Activated T-helper 2 cell treated with anti-CD3 and anti-CD28 coated beads, Interferon-gamma antibody, Interleukin-2, Interleukin-4, amounts not matched to agents 10 μg/mL and 5 μg/mL and 100 μg/mL, durations not matched to agents 14 hours and 24 hours and 36 hours (primary cell): ENCODE measurements around the gene GEMIN8. TPM values are rescaled to one million over a fixed set of nuclear protein-coding genes. Genes with fewer than 3 reads are reported as not detected.

Source experiments
- DNase-seq: peaks from one replicate; pipeline ENCODE4 v3.0.0; 2021; ENCODE audit warnings: low spot score
- H3K27ac Mint-ChIP-seq: one replicate; pipeline ENCODE4 v1.8.0; 2021; ENCODE audit warnings: mixed read lengths
- H3K27me3 Mint-ChIP-seq: one replicate; pipeline ENCODE4 v1.8.0; 2021; ENCODE audit warnings: low read depth, mixed read lengths
- H3K36me3 Mint-ChIP-seq: one replicate; pipeline ENCODE4 v1.8.0; 2021; ENCODE audit warnings: low read depth, mixed read lengths
- H3K4me1 Mint-ChIP-seq: one replicate; pipeline ENCODE4 v1.8.0; 2021; ENCODE audit warnings: low read depth, mixed read lengths
- H3K4me3 Mint-ChIP-seq: one replicate; pipeline ENCODE4 v1.8.0; 2021; ENCODE audit warnings: low read depth, mild to moderate bottlenecking, moderate library complexity, mixed read lengths
- H3K9me3 Mint-ChIP-seq: one replicate; pipeline ENCODE4 v1.8.0; 2021; ENCODE audit warnings: mixed read lengths
- intact Hi-C: fragments of 100-400 bp; cut with micrococcal nuclease; formaldehyde crosslinking; loops from one replicate; pipeline ENCODE4 v1.15.1; 2023
- total RNA-seq: library from RNA; stranded (reverse); gene quantifications from 2 replicates; pipeline ENCODE4 v1.2.3, GENCODE V29; 2022

Gene GEMIN8, protein sequence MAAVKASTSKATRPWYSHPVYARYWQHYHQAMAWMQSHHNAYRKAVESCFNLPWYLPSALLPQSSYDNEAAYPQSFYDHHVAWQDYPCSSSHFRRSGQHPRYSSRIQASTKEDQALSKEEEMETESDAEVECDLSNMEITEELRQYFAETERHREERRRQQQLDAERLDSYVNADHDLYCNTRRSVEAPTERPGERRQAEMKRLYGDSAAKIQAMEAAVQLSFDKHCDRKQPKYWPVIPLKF
- 12.6 and 14.0 TPM in 2 replicates for total RNA-seq

DNA sequence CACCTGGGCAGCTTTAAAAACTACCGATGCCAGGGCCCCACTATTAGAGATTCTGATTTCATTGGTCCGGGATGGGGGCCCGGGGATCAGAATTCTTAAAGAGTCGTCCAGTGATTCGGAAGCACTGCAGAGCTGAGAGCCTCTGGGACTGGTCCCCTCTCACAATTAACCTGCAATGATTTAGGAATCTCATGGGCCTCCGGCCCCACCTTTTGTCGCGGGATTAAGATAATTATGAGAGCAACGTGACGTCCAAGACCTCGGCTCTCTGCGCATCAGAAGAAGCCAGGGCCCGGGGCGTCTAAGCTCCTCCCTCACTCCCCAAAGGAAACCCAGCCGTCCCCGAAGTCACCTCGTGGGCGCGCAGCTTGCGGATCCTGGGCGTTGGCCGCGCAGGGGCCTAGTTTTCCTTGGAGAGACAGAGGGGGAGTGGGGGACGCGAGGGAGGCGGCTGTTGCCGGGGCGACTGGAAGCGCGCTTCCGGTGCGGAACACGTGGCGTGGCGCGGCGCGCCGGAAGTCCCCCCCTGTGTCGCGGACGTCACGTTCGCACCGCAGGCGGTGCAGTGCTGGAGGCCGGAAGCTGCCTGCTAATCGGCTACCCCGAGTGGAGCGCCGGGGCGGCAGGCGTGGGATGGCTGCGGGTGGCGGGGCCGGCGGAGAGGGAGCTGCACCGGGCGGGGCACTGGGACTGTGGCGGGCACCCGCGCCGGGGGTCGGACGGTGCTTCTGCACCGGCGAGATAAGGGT is at the start of gene GEMIN8:
GEMIN8 (minus strand) TSS at position 468 of the 749 bp plus-strand sequence. CDS start 8,414 bp downstream, outside the sequence.
- peak within 1 kb of the TSS; percentile 98 for H3K4me3 Mint-ChIP-seq
- H3K27me3 Mint-ChIP-seq = peaks cover 4% of the 10 kb centered on the region
- peaks cover 7% of the 10 kb centered on the region for H3K36me3 Mint-ChIP-seq
- peaks cover 22% of the 10 kb centered on the region for H3K4me1 Mint-ChIP-seq
- no peaks in the 10 kb centered on the region for H3K9me3 Mint-ChIP-seq
- intact Hi-C loops = loop anchor here (1.0 to 10.0 kb wide), 12 partner anchors 42 to 1308 kb away; partner anchors contain the start of genes PIGA and TCEANC
- H3K27ac Mint-ChIP-seq = peak within 1 kb of the TSS; percentile 98
- DNase-seq = peak; percentile 79

DNA sequence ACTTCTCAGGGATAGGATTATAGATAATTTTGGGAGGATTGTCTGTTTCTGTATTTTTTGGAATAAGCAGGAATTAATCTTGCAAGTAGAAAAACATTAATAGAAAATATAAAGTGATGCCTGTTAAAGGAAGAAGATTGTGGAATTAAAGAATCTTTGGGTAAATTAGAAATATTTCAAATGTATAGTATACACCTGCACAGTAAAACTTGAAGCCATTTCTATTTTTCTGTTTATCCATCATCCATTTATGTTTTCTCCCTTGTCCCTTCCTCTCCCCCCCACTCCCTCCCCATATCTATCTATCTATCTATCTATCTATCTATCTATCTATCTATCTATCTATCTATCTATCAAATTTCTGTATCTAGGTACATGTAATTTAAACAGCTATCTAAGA is 46.9 kb upstream of the GEMIN8 start:
- Mint-ChIP-seq H3K36me3 (no peaks in the 10 kb centered on the region), H3K27me3 (peaks cover 2% of the 10 kb centered on the region), H3K4me1 (no peaks in the 10 kb centered on the region), H3K27ac (no peak overlapping the region), H3K4me3 (no peak overlapping the region), H3K9me3 (no peaks in the 10 kb centered on the region)
- intact Hi-C loops = no loop called here
- DNase-seq = no peak

DNA sequence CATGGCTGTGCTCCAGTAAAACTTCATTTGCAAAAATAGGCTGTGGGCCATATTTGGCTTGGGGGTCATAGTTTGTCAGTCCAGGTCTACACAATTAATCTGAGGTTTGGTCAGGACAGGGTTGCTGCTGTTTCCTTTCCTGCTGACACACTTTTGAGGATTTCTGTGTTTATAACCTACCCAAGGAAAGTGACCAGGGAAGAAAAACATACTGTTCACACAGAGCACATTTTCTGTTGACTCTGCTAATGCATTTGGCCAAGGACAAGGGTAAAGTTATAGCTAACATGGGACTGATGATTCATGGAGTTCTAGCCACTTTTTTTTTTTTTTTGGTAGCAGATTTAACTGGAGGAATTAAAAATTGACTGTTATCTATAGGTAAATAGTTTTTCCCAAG is 43.9 kb upstream of the GEMIN8 start:
- H3K27me3 Mint-ChIP-seq = peaks cover 1% of the 10 kb centered on the region
- no peaks in the 10 kb centered on the region for H3K9me3 Mint-ChIP-seq
- H3K4me3 Mint-ChIP-seq = no peak overlapping the region
- no peak overlapping the region for H3K27ac Mint-ChIP-seq
- intact Hi-C loops = no loop called here
- no peak for DNase-seq
- H3K36me3 Mint-ChIP-seq = no peaks in the 10 kb centered on the region
- no peaks in the 10 kb centered on the region for H3K4me1 Mint-ChIP-seq

DNA sequence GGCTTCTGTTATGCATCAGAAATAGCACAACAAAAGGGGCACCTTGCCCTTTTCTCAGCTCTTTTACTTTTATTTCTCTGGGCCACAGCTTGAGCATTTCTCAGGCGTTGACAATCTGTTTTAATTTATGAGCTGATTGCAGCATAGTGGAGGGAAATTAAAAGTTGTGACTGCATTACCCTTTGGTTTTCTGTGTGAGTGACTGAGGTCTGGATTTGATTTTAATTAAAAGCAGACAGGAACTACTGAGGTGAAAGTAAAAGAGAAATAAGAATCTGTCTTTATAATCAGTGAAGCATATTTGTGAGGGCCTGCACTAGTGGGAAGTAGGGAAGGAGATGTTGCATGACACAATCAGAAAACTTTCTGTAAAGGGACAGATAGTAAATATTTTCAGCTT is 43.4 kb upstream of the GEMIN8 start:
- Mint-ChIP-seq H3K36me3 (no peaks in the 10 kb centered on the region), H3K27ac (no peak overlapping the region), H3K4me1 (no peaks in the 10 kb centered on the region), H3K9me3 (no peaks in the 10 kb centered on the region), H3K4me3 (no peak overlapping the region), H3K27me3 (no peaks in the 10 kb centered on the region)
- intact Hi-C loops = no loop called here
- DNase-seq = no peak

DNA sequence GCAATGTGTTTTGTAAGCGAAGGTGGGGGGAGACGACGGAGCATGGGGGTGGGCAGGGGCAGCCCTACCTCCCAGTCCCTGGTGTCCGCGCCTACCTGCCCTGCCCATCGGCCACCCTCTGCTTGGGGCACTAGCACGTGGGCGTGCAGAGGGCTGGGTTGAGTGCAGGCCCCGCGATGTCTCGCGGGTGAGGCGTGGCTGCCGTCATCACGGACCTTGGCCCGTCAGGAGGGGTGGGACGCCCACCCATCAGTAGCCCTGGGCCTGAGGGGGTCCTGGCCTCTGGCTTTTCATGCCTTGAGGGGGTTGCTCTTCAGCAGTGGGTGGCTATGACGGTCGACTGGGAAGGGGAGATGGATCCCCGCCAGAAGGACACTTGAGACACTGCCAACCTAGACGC is 36.1 kb upstream of the GEMIN8 start:
- Mint-ChIP-seq H3K4me1 (no peaks in the 10 kb centered on the region), H3K27ac (no peak overlapping the region), H3K4me3 (no peak overlapping the region), H3K9me3 (no peaks in the 10 kb centered on the region), H3K36me3 (no peaks in the 10 kb centered on the region), H3K27me3 (no peaks in the 10 kb centered on the region)
- intact Hi-C loops = no loop called here
- DNase-seq = no peak

DNA sequence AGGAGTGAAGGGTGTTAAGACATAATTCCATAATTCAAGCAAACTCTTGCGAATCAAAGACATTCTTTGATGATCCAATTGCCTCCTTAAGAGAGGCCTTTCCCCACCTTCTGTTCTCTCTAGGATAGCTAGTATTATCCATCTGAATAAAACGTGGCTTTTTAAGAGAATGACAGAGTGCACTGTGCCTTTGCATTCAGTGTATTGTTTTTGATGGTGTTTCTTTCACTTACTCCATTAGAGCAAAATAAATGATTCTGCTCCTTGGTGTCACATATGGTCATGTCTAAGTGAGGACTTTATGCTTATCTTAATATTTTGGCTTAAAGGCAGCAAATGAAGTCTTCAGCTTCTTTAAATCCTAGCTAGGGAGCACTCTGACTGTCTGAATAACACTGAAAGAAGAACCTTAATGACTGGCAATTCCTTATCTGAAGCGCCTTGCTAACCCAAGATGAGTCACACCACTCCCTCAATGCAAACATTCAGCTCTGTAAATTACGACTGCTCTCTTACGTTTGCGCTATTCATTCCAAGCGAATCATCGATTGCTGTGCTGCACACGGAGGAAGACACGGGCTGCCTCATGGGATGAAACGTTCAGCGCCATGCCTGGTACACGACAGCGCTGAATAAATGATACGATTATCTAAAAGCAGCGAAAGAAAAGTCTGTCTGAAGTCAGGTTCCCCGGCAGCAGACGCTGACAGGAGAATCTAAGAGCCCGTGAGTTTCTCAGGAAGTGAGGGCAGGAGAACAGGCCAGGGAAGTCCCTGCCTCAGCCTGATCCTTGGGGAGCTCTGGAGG is 35.1 kb upstream of the GEMIN8 start:
- DNase-seq = no peak
- H3K4me1 Mint-ChIP-seq = no peaks in the 10 kb centered on the region
- H3K4me3 Mint-ChIP-seq = no peak overlapping the region
- no peaks in the 10 kb centered on the region for H3K27me3 Mint-ChIP-seq
- no peaks in the 10 kb centered on the region for H3K36me3 Mint-ChIP-seq
- intact Hi-C loops = no loop called here
- no peaks in the 10 kb centered on the region for H3K9me3 Mint-ChIP-seq
- H3K27ac Mint-ChIP-seq = no peak overlapping the region

DNA sequence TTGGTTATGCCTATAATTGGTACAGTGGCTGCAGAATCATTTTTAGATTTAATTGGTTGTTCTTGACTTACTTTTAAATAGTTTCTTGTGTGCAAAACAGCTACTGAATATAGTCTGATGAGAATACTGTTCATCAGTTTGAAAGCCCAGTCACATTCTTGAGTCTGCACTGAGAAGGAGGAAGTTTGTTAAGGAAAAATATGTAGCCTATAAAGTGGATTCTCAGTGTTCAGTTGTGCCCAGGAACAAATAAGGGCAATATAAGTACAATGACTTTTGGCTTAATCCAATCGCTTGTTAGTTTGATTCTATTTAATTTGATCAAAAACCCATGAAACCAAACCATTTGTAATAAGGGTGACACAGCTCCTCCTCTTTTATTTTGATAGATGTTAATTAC is 32.8 kb upstream of the GEMIN8 start:
- Mint-ChIP-seq H3K36me3 (no peaks in the 10 kb centered on the region), H3K9me3 (no peaks in the 10 kb centered on the region), H3K27me3 (no peaks in the 10 kb centered on the region), H3K27ac (no peak overlapping the region), H3K4me1 (no peaks in the 10 kb centered on the region), H3K4me3 (no peak overlapping the region)
- intact Hi-C loops = no loop called here
- no peak for DNase-seq

DNA sequence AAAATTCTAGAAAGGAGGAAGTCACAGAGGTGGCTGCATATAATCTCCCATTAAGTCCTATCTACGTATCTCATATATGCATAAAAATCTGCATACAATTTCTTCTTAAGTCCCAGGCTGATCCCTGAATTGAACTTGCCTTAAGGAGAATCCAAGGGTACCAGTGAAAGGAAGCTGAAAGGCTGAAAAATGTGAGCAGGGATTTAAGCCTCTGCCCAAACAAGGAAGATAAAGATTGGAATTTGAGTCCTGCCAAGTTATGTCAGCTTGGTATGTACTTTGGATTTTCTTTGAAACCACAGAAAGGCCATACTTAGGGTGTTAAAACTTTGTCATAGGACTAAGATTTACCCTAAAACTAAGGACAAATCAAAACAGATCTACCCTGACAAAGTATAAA is 26.5 kb upstream of the GEMIN8 start:
- H3K4me3 Mint-ChIP-seq = no peak overlapping the region
- H3K27ac Mint-ChIP-seq = no peak overlapping the region
- no peaks in the 10 kb centered on the region for H3K36me3 Mint-ChIP-seq
- H3K4me1 Mint-ChIP-seq = no peaks in the 10 kb centered on the region
- intact Hi-C loops = no loop called here
- DNase-seq = no peak
- H3K27me3 Mint-ChIP-seq = peaks cover 13% of the 10 kb centered on the region
- no peaks in the 10 kb centered on the region for H3K9me3 Mint-ChIP-seq

DNA sequence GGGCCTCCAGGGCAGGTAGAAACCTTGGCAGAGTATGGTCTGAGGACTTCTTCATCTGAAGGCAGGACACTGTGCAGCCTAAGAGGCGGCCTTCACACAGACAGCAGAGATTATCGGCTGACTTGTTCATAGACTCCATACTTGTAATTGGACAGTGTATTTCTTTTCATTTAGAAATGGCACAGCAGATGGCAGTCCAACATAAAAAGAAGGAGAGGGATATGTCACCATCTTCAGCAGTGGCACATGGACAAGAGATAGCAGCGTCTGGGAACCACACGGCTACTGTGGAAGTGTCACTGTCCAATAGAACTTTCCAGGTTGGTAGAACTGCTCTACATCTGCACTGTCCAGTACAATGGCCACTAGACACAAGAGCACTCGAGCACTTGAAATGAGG is 21.7 kb upstream of the GEMIN8 start:
- no peak overlapping the region for H3K4me3 Mint-ChIP-seq
- H3K27me3 Mint-ChIP-seq = peaks cover 14% of the 10 kb centered on the region
- H3K27ac Mint-ChIP-seq = no peak overlapping the region
- intact Hi-C loops = no loop called here
- no peaks in the 10 kb centered on the region for H3K9me3 Mint-ChIP-seq
- H3K4me1 Mint-ChIP-seq = no peaks in the 10 kb centered on the region
- DNase-seq = no peak
- no peaks in the 10 kb centered on the region for H3K36me3 Mint-ChIP-seq

DNA sequence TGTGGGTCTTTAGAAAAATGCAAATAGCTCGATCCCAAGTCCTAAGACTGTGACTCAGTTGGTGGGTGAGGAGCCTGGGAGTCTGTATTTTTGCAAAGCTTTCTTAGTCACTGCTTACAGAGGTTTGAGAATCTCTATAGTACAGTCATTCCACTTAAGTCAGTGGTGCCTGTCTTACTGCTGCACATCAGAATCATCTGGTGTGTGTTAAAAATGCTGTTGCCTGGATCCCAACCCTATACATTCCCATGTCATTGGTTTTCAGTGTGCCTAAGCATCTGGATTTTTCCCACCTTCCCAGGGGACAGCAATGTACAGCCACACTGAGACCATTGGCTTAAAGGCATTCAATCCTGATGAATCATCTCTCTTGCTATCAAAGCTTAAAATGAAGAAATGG is 21.0 kb upstream of the GEMIN8 start:
- no peaks in the 10 kb centered on the region for H3K9me3 Mint-ChIP-seq
- intact Hi-C loops = no loop called here
- H3K4me3 Mint-ChIP-seq = no peak overlapping the region
- DNase-seq = no peak
- peaks cover 13% of the 10 kb centered on the region for H3K27me3 Mint-ChIP-seq
- H3K27ac Mint-ChIP-seq = no peak overlapping the region
- H3K4me1 Mint-ChIP-seq = no peaks in the 10 kb centered on the region
- H3K36me3 Mint-ChIP-seq = no peaks in the 10 kb centered on the region

DNA sequence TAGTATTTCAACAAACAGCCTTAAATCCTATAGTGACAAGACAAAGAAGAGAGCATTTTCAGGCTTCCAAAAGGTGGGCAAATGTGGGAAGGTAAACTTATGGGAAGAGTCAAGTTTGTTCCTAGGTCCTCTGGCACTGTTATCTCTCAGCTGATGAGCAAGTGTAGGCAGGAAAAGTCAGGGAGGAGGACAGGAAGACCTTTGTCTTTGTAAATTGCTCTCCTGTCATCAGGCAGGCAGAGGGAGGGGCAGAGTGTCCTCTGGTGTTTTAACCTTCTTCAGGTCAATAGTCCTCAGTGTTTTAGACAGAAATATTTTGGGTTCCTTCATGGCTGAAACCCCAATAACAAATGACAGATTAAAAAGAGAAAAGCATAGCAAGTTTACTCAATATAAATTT is 13.5 kb upstream of the GEMIN8 start:
- DNase-seq = no peak
- Mint-ChIP-seq H3K27ac (no peak overlapping the region), H3K27me3 (peaks cover 9% of the 10 kb centered on the region), H3K9me3 (no peaks in the 10 kb centered on the region), H3K4me3 (no peak overlapping the region), H3K4me1 (no peaks in the 10 kb centered on the region), H3K36me3 (no peaks in the 10 kb centered on the region)
- intact Hi-C loops = loop anchor here (5.0 kb wide), 1 partner anchor 484 kb away; the partner anchor contains the start of gene GLRA2

DNA sequence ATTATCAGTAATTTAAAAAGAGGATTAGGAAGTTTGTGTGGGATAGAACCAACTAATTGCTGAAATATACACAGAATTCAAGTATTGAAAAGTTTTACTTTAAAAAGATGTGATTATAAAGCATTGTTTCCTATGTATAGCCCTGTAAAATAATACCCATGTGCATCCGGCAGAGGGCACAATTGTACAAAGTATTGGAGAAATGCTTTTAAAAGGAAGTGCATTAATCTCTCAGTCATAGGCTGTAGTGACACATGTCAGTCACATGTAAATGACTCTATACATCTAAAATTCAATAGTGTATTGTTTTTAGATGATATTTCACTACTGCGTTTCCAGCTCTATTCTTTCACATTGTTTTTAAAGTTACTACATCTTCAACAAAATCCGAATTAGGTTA is 9.7 kb upstream of the GEMIN8 start:
- intact Hi-C loops = loop anchor here (1.0 to 10.0 kb wide), 2 partner anchors 1115 to 1204 kb away; no protein-coding TSS in a partner anchor
- no peaks in the 10 kb centered on the region for H3K4me1 Mint-ChIP-seq

More for the DNA sequence above, 9.7 kb upstream of the GEMIN8 start:
- peak; percentile 23 for DNase-seq
- no peaks in the 10 kb centered on the region for H3K9me3 Mint-ChIP-seq
- peaks cover 16% of the 10 kb centered on the region for H3K27me3 Mint-ChIP-seq
- H3K36me3 Mint-ChIP-seq = no peaks in the 10 kb centered on the region
- H3K27ac Mint-ChIP-seq = no peak overlapping the region
- no peak overlapping the region for H3K4me3 Mint-ChIP-seq
